Gastroesophageal sphincter (tissue), 2 donors: ENCODE data around the gene CKAP4.

ENCODE experiments used
- EP300 ChIP-seq: sonication (generic); formaldehyde crosslinking; IDR thresholded peaks from one replicate; pipeline ENCODE4 v1.6.1; 2017; ENCODE audit warnings: antibody characterized with exemption, mild to moderate bottlenecking
- POLR2AphosphoS5 ChIP-seq: sonication (generic); formaldehyde crosslinking; IDR thresholded peaks from one replicate; pipeline ENCODE4 v1.6.1; 2017; ENCODE audit warnings: antibody characterized with exemption

GRCh38 chr12:106284358-106285105 lies 36.7 kb upstream of the CKAP4 start:
- no peak for TF ChIP-seq POLR2AphosphoS5
- no peak for TF ChIP-seq EP300
